ENCODE data around the gene LYVE1. TPM values are rescaled to one million over a fixed set of nuclear protein-coding genes. Genes with fewer than 3 reads are reported as not detected.

The LYVE1 gene
- total RNA-seq, 2 donors from 2014 or later: not detected

GRCh38 chr11:10539339-10539738 lies 29.1 kb downstream of the LYVE1 start:
- Mint-ChIP-seq H3K36me3 (no peaks in the 10 kb centered on the region), H3K27me3 (peaks cover 0 to 3% of the 10 kb centered on the region in 2 donors), H3K9me3 (no peaks in the 10 kb centered on the region), H3K4me3 (peak overlapping the region; percentile 91), H3K27ac (peak overlapping the region in 1 of 2 donors; percentile 85), H3K4me1 (ENCODE audit: low read depth in 2 of 2) (peaks cover 16 to 17% of the 10 kb centered on the region in 2 donors)
- DNase-seq (ENCODE audit: low spot score) (no peak), ATAC-seq (no peak)

- H3K27ac Mint-ChIP-seq: no peak overlapping the region
- no peak overlapping the region for H3K4me3 Mint-ChIP-seq
These were observed 29.5 kb downstream of the LYVE1 start for GRCh38 chr11:10538924-10539323.

DNA sequence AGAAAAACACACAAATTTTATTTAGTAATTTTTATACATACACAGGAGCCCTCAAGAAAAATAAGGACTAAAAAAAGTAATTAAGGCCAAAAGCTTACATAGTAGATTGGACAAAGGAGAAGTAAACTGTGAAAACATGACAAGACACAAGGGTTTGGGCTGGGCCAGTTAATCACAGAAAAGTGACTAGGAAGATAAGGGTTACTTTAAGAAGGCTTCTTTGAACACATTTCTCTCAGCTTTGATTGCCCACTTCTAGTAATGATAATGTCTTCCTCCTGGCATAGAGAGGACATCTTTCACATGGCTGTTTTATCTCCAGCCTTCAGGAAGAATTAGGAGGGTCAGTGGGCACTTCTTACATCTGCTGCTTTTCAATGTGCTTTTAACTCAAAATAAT lies 30.9 kb downstream of the LYVE1 start:
- Mint-ChIP-seq H3K9me3 (no peaks in the 10 kb centered on the region), H3K4me1 (ENCODE audit: low read depth in 2 of 2) (peaks cover 16 to 17% of the 10 kb centered on the region in 2 donors), H3K36me3 (no peaks in the 10 kb centered on the region), H3K27me3 (no peaks in the 10 kb centered on the region), H3K27ac (no peak overlapping the region), H3K4me3 (no peak overlapping the region)
- DNase-seq (ENCODE audit: low spot score): no peak
- no peak for ATAC-seq

More at GRCh38 chr11:10538924-10539323, 29.5 kb downstream of the LYVE1 start:
- no peaks in the 10 kb centered on the region for H3K27me3 Mint-ChIP-seq
- H3K9me3 Mint-ChIP-seq: no peaks in the 10 kb centered on the region
- H3K36me3 Mint-ChIP-seq: no peaks in the 10 kb centered on the region
- no peak for ATAC-seq
- DNase-seq (ENCODE audit: low spot score): no peak
- H3K4me1 Mint-ChIP-seq (ENCODE audit: low read depth in 2 of 2): peaks cover 16 to 17% of the 10 kb centered on the region in 2 donors

GRCh38 chr11:10534316-10534715 lies 34.1 kb downstream of the LYVE1 start:
- Mint-ChIP-seq H3K27ac (no peak overlapping the region), H3K9me3 (no peaks in the 10 kb centered on the region), H3K27me3 (no peaks in the 10 kb centered on the region), H3K4me1 (ENCODE audit: low read depth in 2 of 2) (peaks cover 3 to 5% of the 10 kb centered on the region in 2 donors), H3K36me3 (peaks cover 4% of the 10 kb centered on the region), H3K4me3 (no peak overlapping the region)
- DNase-seq (ENCODE audit: low spot score) (no peak), ATAC-seq (no peak)

DNA sequence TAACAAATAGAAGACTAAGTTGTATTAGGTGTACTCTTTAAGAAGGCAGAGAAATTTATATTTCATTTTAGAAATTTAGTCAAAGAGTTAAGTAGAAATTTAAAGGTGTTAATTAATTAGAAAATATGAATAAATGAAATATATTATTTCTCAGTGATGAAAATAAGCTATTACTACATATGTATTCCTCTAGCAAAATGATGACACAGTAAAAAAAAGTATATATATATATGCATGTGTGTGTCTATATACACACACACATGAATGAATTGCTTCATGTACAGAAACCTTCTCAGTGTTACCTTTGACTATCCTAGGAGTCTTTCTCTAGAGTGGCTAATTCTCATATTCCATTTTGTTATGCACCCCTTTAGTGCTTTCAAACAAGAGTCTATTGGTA lies 35.1 kb downstream of the LYVE1 start:
- Mint-ChIP-seq H3K36me3 (peaks cover 8% of the 10 kb centered on the region), H3K27me3 (no peaks in the 10 kb centered on the region), H3K4me3 (no peak overlapping the region), H3K27ac (no peak overlapping the region), H3K4me1 (ENCODE audit: low read depth in 2 of 2) (peaks cover 3 to 5% of the 10 kb centered on the region in 2 donors), H3K9me3 (no peaks in the 10 kb centered on the region)
- ATAC-seq (no peak), DNase-seq (ENCODE audit: low spot score) (no peak)

GRCh38 chr11:10532526-10532925 lies 35.9 kb downstream of the LYVE1 start:
- no peaks in the 10 kb centered on the region for H3K27me3 Mint-ChIP-seq
- peaks cover 3 to 7% of the 10 kb centered on the region in 2 donors for H3K4me1 Mint-ChIP-seq (ENCODE audit: low read depth in 2 of 2)
- no peaks in the 10 kb centered on the region for H3K9me3 Mint-ChIP-seq
- no peak overlapping the region for H3K27ac Mint-ChIP-seq
- H3K4me3 Mint-ChIP-seq: no peak overlapping the region
- H3K36me3 Mint-ChIP-seq: peaks cover 10% of the 10 kb centered on the region
- no peak for DNase-seq (ENCODE audit: low spot score)
- ATAC-seq: no peak

- Mint-ChIP-seq H3K27me3 (no peaks in the 10 kb centered on the region), H3K4me3 (no peak overlapping the region), H3K36me3 (peaks cover 17% of the 10 kb centered on the region), H3K9me3 (no peaks in the 10 kb centered on the region), H3K27ac (no peak overlapping the region), H3K4me1 (ENCODE audit: low read depth in 2 of 2) (peaks cover 3 to 9% of the 10 kb centered on the region in 2 donors)
- ATAC-seq (no peak), DNase-seq (ENCODE audit: low spot score) (no peak)
These were observed 39.2 kb downstream of the LYVE1 start for GRCh38 chr11:10529279-10529678.

DNA sequence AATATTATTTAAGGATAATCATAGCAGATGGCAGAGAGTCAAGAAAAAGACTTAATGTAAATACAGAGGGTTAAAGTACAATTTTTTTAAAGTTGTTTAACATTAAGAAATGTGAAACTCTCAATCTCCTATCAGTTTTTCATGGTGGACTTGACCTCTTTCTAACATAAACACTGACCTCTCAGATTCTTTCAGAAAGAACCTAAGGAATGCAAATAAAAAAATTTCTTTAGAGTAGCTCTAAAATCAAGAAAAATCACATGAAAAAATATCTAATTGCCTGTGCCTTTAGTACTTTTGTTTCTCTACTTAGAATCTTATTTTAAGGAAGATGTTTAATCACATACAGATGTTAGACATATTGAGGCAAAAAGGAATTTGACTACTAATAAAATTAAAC lies 40.3 kb downstream of the LYVE1 start:
- H3K4me1 Mint-ChIP-seq (ENCODE audit: low read depth in 2 of 2): peaks cover 3 to 9% of the 10 kb centered on the region in 2 donors
- H3K36me3 Mint-ChIP-seq: peaks cover 21% of the 10 kb centered on the region
- H3K4me3 Mint-ChIP-seq: no peak overlapping the region
- no peaks in the 10 kb centered on the region for H3K27me3 Mint-ChIP-seq
- DNase-seq (ENCODE audit: low spot score) (no peak), ATAC-seq (no peak)
- H3K9me3 Mint-ChIP-seq: no peaks in the 10 kb centered on the region
- no peak overlapping the region for H3K27ac Mint-ChIP-seq

- no peaks in the 10 kb centered on the region for H3K27me3 Mint-ChIP-seq
- no peaks in the 10 kb centered on the region for H3K9me3 Mint-ChIP-seq
- peaks cover 21% of the 10 kb centered on the region for H3K36me3 Mint-ChIP-seq
- peaks cover 3 to 9% of the 10 kb centered on the region in 2 donors for H3K4me1 Mint-ChIP-seq (ENCODE audit: low read depth in 2 of 2)
- no peak overlapping the region for H3K27ac Mint-ChIP-seq
- DNase-seq (ENCODE audit: low spot score): no peak
- H3K4me3 Mint-ChIP-seq: no peak overlapping the region
- no peak for ATAC-seq
These were observed 41.2 kb downstream of the LYVE1 start for GRCh38 chr11:10526974-10527918.

DNA sequence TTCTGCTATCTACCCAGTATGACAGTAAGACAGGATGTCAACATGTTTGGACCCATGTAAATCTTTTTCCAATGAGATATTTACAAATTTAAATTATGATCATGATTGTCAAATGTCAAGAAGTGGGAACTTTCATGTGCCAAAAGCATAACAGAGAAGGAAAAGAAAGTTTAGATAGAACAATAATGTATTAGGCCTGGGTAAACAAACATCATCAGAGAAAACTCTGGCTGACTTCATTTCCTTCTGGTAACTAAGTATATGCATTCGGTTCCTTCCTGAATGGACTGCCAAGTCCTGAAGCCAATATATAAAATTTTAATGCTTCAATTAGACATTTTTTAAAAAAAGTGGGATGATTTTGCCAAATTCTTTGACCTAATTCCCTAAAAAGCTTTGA lies 44.0 kb downstream of the LYVE1 start:
- Mint-ChIP-seq H3K36me3 (peaks cover 26% of the 10 kb centered on the region), H3K4me3 (no peak overlapping the region), H3K27ac (no peak overlapping the region), H3K27me3 (no peaks in the 10 kb centered on the region), H3K4me1 (ENCODE audit: low read depth in 2 of 2) (peaks cover 3 to 9% of the 10 kb centered on the region in 2 donors), H3K9me3 (no peaks in the 10 kb centered on the region)
- DNase-seq (ENCODE audit: low spot score): no peak
- ATAC-seq: no peak

DNA sequence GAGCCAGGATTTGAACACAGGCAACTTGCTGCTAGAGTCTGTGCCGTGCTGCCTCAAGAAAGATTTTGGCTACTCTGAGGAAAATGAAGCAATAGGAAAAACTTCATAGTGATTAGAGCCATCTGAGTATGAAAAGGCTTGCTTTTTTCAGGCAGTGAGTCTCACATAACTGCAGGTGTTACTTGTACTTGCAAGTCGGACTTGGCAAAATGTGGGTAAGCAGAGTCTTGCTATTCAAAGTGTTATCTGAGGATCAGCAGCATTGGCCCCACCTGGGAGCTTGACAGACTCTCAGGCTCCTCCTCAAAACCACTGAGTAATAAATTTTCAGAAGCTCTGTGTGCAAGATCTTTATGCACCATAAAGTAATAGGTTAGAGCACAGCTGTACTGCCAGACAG lies 45.5 kb downstream of the LYVE1 start:
- Mint-ChIP-seq H3K4me1 (ENCODE audit: low read depth in 2 of 2) (peaks cover 3 to 9% of the 10 kb centered on the region in 2 donors), H3K9me3 (no peaks in the 10 kb centered on the region)

GRCh38 chr11:10522276-10522675 lies 46.2 kb downstream of the LYVE1 start:
- H3K36me3 Mint-ChIP-seq: peaks cover 16% of the 10 kb centered on the region

More for the DNA sequence above, 45.5 kb downstream of the LYVE1 start:
- ATAC-seq: no peak
- Mint-ChIP-seq H3K27me3 (no peaks in the 10 kb centered on the region), H3K36me3 (peaks cover 20% of the 10 kb centered on the region), H3K27ac (no peak overlapping the region), H3K4me3 (no peak overlapping the region)
- no peak for DNase-seq (ENCODE audit: low spot score)

DNA sequence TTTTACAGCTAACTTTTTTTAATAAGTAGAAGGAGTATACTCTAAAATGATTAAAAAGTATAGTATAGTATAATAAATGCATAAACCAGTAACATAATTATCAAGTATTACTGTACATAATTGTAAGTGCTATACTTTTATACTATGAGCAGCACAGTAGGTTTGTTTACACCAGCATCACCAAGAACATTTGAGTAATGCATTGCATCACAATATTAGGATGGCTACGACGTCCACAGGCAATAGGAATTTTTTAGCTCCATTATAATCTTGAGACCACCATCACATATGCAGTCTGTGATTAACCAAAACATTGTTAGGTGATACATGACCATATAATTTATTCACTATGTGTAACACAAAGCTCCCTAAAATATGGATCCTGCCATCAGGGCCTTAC lies 47.9 kb downstream of the LYVE1 start:
- Mint-ChIP-seq H3K9me3 (no peaks in the 10 kb centered on the region), H3K36me3 (peaks cover 11% of the 10 kb centered on the region), H3K27ac (no peak overlapping the region), H3K4me3 (no peak overlapping the region), H3K4me1 (ENCODE audit: low read depth in 2 of 2) (no peaks in the 10 kb centered on the region), H3K27me3 (no peaks in the 10 kb centered on the region)
- DNase-seq (ENCODE audit: low spot score) (no peak), ATAC-seq (no peak)

More at GRCh38 chr11:10522276-10522675, 46.2 kb downstream of the LYVE1 start:
- no peak overlapping the region for H3K4me3 Mint-ChIP-seq
- H3K27me3 Mint-ChIP-seq: no peaks in the 10 kb centered on the region
- DNase-seq (ENCODE audit: low spot score) (no peak), ATAC-seq (no peak)
- H3K4me1 Mint-ChIP-seq (ENCODE audit: low read depth in 2 of 2): peaks cover 3 to 5% of the 10 kb centered on the region in 2 donors
- H3K27ac Mint-ChIP-seq: no peak overlapping the region
- H3K9me3 Mint-ChIP-seq: no peaks in the 10 kb centered on the region

DNA sequence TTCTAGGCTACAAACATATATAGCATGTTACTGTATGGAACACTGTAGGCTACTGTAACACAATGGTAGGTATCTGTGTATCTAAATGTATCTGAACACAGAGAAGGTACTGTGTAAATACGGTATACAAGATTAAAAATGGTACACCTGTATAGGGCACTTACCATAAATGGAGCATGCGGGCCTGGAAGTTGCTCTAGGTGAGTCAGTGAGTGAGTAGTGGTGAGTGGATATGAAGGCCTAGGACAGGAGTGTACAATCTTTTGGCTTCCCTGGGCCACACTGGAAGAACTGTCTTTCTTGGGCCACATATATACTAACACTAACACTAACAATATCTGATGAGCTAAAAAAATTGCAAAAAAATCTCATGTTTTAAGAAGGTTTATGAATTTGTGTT lies 48.8 kb downstream of the LYVE1 start:
- H3K27me3 Mint-ChIP-seq: no peaks in the 10 kb centered on the region
- ATAC-seq (no peak), DNase-seq (ENCODE audit: low spot score) (no peak)
- H3K36me3 Mint-ChIP-seq: peaks cover 11% of the 10 kb centered on the region
- H3K27ac Mint-ChIP-seq: no peak overlapping the region
- H3K4me1 Mint-ChIP-seq (ENCODE audit: low read depth in 2 of 2): no peaks in the 10 kb centered on the region
- no peaks in the 10 kb centered on the region for H3K9me3 Mint-ChIP-seq
- no peak overlapping the region for H3K4me3 Mint-ChIP-seq

Measured in natural killer cell treated with Interleukin-12 subunit alpha and Interleukin-12 subunit beta and Interleukin-15 and Interleukin-18, amount 100 ng/mL, for 72 hours (primary cell).